MM.1S (cell line): Measurements from ENCODE around the gene ATP6V1G2.

Experiments used
- EZH2 ChIP-seq: fragments of 300-600 bp; sonication (generic); optimal IDR thresholded peaks from 2 replicates; pipeline ENCODE3; 2017; ENCODE audit warnings: low read depth, mild to moderate bottlenecking, antibody characterized with exemption, low read length, mixed read lengths
- EZH2phosphoT487 ChIP-seq: fragments of 300-600 bp; sonication (generic); IDR thresholded peaks from 2 replicates; pipeline ENCODE4 v1.6.1; 2018; ENCODE audit warnings: antibody characterized with exemption, low read length
- TF ChIP-seq, protein P1 (sequence below): fragments of 300-600 bp; sonication (generic); IDR thresholded peaks from 2 replicates; pipeline ENCODE4 v1.5.1; 2016; ENCODE audit warnings: antibody characterized with exemption, low read length, mixed read lengths

DNA sequence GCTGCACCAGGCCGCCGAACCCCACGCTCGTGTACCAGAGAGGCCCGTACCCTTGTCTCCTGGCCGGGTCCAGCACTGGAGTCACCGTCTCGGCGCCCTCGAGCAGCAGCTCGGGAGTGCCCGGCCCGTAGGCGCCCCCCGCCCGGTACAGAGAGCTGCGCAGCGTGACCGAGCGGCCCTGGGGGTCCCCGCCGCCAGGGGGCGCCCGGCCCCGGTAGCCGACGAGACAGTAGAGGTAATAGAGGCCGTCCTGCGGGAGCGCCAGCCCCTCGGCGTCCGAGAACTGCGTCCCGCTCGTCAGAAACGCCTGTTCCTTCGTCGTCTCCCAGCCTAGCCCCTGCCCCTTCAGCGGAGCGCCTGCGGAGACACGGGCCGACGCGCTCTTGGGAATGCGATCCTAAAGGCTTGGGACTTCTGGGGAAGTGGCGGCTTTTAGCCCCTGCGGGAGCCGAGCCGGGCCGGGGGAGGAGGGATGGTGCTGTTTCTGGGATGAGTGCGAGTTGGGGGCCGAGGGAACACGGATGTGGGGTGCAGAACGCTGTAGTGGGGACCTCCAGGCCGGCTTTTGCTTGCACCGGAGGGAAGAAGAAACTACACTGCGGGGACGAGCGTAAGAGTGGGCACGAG is 34.5 kb upstream of the ATP6V1G2 start:
- TF ChIP-seq, protein P1, sequence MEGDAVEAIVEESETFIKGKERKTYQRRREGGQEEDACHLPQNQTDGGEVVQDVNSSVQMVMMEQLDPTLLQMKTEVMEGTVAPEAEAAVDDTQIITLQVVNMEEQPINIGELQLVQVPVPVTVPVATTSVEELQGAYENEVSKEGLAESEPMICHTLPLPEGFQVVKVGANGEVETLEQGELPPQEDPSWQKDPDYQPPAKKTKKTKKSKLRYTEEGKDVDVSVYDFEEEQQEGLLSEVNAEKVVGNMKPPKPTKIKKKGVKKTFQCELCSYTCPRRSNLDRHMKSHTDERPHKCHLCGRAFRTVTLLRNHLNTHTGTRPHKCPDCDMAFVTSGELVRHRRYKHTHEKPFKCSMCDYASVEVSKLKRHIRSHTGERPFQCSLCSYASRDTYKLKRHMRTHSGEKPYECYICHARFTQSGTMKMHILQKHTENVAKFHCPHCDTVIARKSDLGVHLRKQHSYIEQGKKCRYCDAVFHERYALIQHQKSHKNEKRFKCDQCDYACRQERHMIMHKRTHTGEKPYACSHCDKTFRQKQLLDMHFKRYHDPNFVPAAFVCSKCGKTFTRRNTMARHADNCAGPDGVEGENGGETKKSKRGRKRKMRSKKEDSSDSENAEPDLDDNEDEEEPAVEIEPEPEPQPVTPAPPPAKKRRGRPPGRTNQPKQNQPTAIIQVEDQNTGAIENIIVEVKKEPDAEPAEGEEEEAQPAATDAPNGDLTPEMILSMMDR: peak; percentile 88
- TF ChIP-seq EZH2 (no peak), EZH2phosphoT487 (no peak)
